ENCODE measurements around the gene PKP3.

The PKP3 gene

GRCh38 chr11:377883-378500, 16.0 kb upstream of the PKP3 start:
- in situ Hi-C loops (cut with HindIII; ENCODE audit: low sequenced_read_pairs) = no loop called here

DNA sequence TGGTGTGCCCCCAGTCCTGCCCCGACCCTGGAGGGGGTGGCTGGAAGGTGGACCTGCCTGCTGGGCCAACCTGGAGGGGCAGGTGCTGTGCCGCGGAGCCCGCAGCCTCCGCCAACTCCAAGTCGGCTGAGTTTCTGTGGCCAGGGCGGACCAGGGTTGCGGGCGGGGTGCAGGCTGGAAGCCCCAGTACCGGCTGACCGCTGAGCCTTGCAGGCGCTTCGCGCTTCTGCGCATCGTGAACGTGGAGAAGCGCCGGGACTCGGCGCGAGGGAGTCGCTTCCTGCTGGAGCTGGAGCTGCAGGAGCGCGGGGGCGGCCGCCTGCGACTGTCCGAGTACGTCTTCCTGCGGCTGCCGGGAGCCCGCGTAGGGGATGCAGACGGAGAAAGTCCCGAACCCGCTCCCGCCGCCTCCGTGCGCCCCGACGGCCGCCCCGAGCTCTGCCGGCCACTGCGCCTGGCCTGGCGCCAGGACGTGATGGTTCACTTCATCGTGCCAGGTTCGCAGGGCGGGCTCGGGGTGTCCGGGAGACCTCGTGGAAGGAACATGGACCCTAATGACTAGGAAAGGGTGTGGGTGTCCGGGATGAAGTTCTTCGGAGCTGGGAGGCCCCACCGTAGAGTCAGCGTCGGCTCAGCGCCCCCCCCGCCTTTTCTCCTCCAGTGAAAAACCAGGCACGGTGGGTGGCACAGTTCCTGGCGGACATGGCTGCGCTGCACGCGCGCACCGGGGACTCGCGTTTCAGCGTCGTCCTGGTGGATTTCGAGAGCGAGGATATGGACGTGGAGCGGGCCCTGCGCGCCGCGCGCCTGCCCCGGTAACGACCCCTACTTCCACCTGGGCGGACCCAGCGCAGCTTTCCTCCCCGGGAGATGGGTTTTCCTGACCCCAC, 14.6 kb upstream of the PKP3 start:
- in situ Hi-C loops (cut with HindIII; ENCODE audit: low sequenced_read_pairs) = loop anchor here (10.0 kb wide), 1 partner anchor 75 kb away; the partner anchor contains the start of gene PTDSS2

DNA sequence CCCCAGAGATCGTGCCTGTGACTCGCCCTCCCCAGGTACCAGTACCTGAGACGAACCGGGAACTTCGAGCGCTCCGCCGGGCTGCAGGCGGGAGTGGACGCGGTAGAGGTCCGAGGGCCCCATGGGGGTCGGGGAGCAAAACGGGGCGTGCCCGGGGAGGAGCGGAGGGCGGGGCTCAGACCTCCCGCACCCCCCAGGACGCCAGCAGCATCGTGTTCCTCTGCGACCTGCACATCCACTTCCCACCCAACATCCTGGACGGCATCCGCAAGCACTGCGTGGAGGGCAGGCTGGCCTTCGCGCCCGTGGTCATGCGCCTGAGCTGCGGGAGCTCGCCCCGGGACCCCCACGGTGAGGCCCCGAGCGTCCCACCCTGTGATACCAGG, 13.9 kb upstream of the PKP3 start:
- in situ Hi-C loops (cut with HindIII; ENCODE audit: low sequenced_read_pairs) = loop anchor here (10.0 kb wide), 1 partner anchor 75 kb away; the partner anchor contains the start of gene PTDSS2

DNA sequence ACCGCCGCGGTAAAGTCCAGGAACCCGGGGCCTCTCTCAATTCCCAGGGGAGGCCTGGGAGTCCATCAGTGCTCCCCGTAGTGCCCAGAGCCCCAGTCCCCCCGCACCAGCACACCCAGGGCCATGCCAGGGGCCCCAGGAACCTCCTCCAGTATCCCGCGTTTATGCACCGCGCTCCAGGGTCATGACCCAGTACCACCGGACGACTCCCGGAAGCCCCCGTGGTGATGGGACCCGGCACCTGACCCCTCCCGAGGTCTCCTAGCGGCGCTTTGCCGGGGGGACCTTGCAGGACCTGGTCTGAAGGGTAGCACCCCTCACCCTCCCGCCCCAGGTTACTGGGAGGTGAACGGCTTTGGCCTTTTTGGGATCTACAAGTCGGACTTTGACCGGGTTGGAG, 13.5 kb upstream of the PKP3 start:
- in situ Hi-C loops (cut with HindIII; ENCODE audit: low sequenced_read_pairs) = loop anchor here (10.0 kb wide), 1 partner anchor 74 kb away; the partner anchor contains the start of gene PTDSS2

DNA sequence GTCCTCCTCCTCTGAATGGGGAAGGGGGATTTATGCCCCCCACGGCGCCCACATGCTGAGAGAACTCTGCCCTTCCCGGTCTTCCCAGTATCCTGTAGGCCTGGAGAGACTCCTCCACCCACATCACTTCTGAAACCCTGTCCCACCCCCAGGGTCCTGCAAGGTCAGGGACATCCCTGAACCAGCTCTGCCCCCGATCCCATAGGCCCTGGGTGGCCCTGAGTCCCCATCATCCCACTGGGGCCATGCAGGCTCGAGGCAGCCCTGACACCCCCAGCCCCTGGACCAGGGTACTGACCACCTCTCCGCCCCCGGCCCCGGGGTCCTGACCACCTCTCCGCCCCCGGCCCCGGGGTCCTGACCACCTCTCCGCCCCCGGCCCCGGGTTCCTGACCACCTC, 13.0 kb upstream of the PKP3 start:
- in situ Hi-C loops (cut with HindIII; ENCODE audit: low sequenced_read_pairs) = loop anchor here (10.0 kb wide), 1 partner anchor 74 kb away; the partner anchor contains the start of gene PTDSS2

DNA sequence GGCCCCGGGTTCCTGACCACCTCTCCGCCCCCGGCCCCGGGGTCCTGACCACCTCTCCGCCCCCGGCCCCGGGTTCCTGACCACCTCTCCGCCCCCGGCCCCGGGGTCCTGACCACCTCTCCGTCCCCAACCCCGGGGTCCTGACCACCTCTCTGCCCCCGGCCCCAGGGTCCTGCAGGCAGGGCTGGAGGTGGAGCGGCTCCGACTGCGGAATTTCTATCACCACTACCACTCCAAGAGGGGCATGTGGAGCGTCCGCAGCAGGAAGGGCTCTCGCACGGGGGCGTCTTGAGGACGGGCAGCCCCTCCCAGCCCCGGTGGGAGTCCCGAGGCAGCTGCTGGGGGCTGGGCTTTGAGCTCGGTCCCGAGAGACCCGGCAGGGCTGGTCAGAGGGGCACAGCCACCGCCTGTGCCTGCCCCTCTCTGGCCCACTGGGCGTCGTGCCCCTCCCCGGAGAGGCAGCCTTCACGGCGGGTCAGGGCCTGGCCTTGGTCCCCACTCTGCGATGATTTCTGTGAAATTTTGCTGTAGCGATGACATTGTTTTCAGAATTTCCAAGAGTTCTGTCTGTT, 12.4 kb upstream of the PKP3 start:
- in situ Hi-C loops (cut with HindIII; ENCODE audit: low sequenced_read_pairs) = loop anchor here (10.0 kb wide), 1 partner anchor 73 kb away; the partner anchor contains the start of gene PTDSS2

DNA sequence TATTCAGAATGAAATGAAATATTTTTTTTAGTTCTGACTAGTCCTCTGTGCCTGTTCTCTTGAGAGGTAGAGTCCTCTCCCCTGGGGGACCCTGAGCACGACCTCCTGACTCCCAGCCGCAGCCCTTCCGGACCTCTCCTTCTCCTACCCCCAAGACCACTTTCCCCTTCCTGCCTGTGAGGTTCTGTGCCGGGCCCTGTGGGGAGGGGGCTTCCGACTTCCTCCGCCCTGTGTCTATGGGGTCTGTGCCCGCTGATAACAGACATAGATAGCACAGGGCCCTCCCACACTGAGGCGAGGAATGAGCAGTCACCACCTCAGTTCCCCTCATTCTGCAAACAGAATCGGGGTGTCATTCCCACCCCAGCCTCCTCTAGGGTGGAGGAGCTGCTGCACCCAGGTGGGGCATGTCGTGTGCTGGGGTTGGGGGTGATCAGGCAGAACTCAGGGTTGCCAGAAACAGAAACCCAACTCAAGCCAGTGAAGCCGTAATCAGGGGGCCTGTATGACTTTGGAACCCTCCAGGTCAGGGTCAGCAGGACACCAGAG, 11.9 kb upstream of the PKP3 start:
- in situ Hi-C loops (cut with HindIII; ENCODE audit: low sequenced_read_pairs) = loop anchor here (10.0 kb wide), 1 partner anchor 73 kb away; the partner anchor contains the start of gene PTDSS2

GRCh38 chr11:383431-383830, 10.6 kb upstream of the PKP3 start:
- in situ Hi-C loops (cut with HindIII; ENCODE audit: low sequenced_read_pairs) = loop anchor here (10.0 kb wide), 1 partner anchor 71 kb away; the partner anchor contains the start of gene PTDSS2

DNA sequence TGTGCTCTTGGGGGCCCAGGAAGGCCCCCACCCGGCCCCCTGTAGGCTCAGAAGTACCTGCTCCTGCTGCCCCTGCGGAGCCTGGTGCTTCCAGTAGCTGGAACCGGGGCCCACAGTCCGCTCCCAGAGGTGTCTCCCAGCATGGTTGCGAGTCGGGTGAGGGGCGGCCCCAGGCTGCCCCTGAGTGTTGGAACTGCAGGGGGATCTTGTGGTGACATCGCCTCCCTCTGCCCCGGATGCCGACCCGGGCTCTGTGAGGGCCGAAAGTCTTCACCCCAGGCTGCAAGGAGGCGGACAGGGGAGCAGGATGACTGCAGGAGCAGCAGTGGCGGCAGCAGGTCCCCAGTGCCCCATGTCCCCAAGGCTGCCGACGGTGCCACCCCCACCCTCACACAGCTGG, 9.5 kb upstream of the PKP3 start:
- in situ Hi-C loops (cut with HindIII; ENCODE audit: low sequenced_read_pairs) = loop anchor here (10.0 kb wide), 1 partner anchor 70 kb away; the partner anchor contains the start of gene PTDSS2

DNA sequence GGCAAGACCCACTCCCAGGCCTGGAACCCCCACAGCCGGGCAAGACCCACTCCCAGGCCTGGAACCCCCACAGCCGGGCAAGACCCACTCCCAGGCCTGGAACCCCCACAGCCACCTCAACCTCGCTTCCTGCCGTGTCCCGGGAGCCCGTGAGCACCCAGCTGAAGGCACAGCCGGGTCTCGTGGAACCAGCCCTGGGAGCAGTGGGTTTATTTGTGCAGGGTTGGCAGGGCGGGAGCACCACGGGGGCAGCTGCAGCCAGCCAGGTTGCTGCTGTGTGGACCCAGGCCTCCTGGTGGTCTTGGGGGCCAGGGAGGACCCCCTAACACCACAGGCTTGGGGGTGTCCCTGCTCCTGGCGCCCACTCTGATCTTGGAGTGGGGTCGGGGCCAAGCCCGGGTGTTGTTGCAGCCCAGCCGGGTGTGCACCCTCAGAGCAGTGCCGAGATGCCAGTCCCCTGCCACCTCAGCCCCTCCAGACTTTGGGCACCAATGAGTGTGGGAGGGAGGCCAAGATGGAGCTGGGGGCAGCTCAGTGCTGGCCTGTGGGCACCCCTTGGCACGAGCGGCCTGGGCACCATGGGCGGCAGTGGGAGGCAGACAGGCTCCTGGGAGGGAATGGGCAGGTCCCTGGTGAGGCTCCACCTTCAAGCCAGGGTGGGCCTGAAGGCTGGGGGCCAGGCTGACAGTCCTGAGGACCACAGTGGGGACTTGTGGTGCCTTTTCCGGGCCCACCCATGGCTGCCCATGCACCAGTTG, 8.2 kb upstream of the PKP3 start:
- in situ Hi-C loops (cut with HindIII; ENCODE audit: low sequenced_read_pairs) = loop anchor here (10.0 kb wide), 1 partner anchor 69 kb away; the partner anchor contains the start of gene PTDSS2

DNA sequence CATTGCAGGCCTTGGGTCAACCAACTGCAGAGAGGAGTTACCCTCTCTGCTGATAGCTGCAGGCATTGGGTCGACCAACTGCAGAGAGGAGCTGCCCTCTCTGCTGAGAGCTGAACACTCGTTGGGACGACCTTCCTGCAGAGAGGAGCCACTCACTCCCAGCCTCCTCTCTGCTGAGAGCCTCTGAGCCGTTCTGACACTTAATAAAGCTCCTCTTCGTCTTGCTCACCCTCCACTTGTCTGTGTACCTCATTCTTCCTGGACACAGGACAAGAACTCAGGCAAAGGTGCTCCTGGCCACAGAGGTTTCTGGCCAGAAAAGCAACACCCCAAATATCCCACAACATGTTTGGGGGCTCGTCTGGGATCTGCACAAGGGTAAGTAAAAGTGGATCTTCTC, 7.5 kb upstream of the PKP3 start:
- in situ Hi-C loops (cut with HindIII; ENCODE audit: low sequenced_read_pairs) = loop anchor here (10.0 kb wide), 1 partner anchor 68 kb away; the partner anchor contains the start of gene PTDSS2

- in situ Hi-C loops (cut with HindIII; ENCODE audit: low sequenced_read_pairs) = loop anchor here (10.0 kb wide), 1 partner anchor 68 kb away; the partner anchor contains the start of gene PTDSS2
These were observed 6.7 kb upstream of the PKP3 start for GRCh38 chr11:387193-387793.

- in situ Hi-C loops (cut with HindIII; ENCODE audit: low sequenced_read_pairs) = loop anchor here (10.0 kb wide), 1 partner anchor 65 kb away; the partner anchor contains the start of gene PTDSS2
These were observed 4.6 kb upstream of the PKP3 start for GRCh38 chr11:389369-389768.

GRCh38 chr11:390175-390574, 3.8 kb upstream of the PKP3 start:
- in situ Hi-C loops (cut with HindIII; ENCODE audit: low sequenced_read_pairs) = no loop called here

GRCh38 chr11:391117-392017, 2.6 kb upstream of the PKP3 start:
- in situ Hi-C loops (cut with HindIII; ENCODE audit: low sequenced_read_pairs) = no loop called here

DNA sequence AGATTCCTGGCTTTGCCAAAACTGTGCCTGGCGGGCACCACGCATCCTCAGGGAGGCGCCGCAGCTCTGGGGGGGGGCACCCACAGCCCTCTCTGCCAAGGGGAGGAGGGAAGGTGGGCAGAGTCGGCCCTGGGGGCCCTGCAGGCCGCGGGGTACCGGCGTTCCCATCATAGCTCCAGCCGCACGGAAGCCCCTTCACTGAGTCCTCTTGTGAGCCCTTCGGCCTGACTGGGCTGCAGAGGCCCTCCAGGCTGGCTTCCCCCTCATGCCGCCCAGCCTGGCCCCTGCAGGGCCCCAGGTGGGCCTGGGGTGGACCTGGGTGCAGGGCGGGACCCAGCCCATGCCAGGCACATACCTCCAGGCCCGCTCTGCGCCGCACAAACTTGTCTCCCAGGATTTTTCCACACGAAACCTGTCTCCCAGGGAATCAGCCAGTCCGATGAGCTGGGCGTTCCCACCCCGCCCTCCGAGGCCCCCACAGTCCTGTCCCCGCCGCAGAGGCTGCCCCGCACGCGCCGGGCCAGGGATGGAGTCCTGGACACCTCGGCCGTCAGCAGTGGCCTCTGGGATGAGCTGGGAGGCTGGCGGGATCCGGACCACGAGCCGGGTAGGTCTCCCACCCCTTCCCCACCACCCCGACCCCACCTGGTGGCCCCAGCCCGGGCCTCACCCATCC, 1.8 kb upstream of the PKP3 start:
- in situ Hi-C loops (cut with HindIII; ENCODE audit: low sequenced_read_pairs) = no loop called here

DNA sequence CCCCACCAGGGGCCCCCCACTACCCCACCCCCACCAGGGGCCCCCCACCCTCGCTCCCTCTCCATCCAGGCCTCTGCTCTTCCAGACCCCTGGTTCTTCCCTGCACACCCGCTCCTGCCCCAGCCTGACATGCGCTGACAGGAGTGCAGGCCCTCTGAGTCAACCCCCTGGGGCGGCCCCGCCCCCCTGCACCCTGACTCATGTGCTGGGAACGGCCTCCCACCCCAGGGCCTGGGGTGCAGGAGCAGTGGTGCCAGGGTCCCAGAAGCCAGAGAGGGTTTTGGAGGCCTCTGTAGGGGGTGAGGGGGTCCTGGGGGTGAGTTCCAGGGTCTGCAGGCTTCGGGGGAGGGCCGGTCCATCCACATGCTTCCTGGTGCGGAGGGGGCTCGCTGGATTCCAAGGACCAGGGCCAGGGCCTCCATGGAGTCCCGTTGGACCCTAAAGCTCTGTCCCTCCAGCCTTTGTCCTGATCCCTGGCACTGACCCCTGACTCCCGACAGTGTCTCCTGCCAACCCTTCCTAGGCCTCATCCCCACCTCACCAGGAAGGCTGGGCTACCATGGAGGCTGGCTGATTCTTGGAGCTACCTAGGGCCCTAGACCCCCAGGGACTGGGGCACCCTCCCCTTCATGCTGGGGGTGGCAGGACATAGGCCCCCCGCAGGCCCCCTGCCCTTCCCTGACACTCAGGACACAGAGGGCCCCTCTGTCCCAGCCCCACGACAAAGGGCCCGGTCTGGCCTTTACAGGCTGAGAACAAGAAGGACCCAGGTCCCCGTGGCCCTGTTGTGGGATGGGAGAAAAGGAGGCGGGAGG, 583 bp upstream of the PKP3 start:
- in situ Hi-C loops (cut with HindIII; ENCODE audit: low sequenced_read_pairs) = no loop called here

Measured in DLD1 (cell line).